ENCODE data around the gene GRHL1. TPM values are rescaled to one million over a fixed set of nuclear protein-coding genes. Genes with fewer than 3 reads are reported as not detected.

The GRHL1 gene
- total and polyA plus RNA-seq, 2 of the 8 experiments (the other 6 are each of a cell fraction or from before 2014, with no cell fraction given) = 1.3 to 3.6 TPM

DNA sequence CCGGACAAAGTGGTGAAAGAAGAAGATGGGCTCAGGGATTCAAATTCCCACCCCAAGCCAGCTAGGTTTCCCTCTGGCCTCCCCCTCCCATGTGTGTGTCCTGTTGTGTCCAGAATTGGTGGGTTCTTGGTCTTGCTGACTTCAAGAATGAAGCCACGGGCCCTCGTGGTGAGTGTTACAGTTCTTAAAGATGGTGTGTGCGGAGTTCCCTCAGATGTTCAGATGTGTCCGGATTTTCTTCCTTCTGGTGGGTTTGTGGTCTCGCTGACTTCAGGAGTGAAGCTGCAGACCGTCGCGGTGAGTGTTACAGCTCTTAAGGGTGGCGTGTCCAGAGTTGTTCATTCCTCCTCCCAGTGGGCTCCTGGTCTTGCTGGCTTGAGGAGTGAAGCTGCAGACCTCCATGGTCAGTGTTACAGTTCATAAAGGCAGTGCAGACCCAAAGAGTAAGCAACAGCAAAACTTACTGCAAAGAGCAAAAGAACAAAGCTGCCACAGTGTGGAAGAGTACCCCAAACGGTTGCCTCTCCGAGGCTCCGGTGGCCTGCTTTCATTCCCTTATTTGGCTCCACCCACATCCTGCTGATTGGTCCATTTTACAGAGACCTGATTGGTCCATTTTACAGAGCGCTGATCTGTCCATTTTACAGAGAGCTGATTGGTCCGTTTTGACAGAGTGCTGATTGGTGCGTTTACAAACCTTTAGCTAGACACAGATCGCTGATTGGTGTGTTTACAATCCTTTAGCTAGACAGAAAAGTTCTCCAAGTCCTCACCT, 54.2 kb downstream of the GRHL1 start:
- no peak overlapping the region for H3K14ac ChIP-seq (ENCODE audit: insufficient read length)
- H3K56ac ChIP-seq (replicated peaks; ENCODE audit: insufficient read length, low read depth, low read length) = no peak overlapping the region
- H2BK12ac ChIP-seq (ENCODE audit: low read depth, low read length) = no peak overlapping the region
- TF ChIP-seq SP4 (IDR thresholded peaks at IDR 0.05; ENCODE audit: low read length) = no peak
- no peak for TF ChIP-seq ASH2L (IDR thresholded peaks at IDR 0.05; ENCODE audit: low read length)
- TF ChIP-seq, protein P1, sequence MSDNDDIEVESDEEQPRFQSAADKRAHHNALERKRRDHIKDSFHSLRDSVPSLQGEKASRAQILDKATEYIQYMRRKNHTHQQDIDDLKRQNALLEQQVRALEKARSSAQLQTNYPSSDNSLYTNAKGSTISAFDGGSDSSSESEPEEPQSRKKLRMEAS (IDR thresholded peaks at IDR 0.05) = no peak
- TF ChIP-seq SIN3A (conservative IDR thresholded peaks at IDR 0.05 in 1 of 2, IDR thresholded peaks at IDR 0.05 in 1 of 2; ENCODE audit: low read depth in 1 of 2, low read length in 2 of 2) = no peak
- TF ChIP-seq CTBP2 (IDR thresholded peaks at IDR 0.05; ENCODE audit: borderline replicate concordance, insufficient read depth, insufficient read length, low read length) = no peak
- no peak for TF ChIP-seq TEAD4 (IDR thresholded peaks at IDR 0.05; ENCODE audit: low read depth, low read length)

More for the DNA sequence above, 54.2 kb downstream of the GRHL1 start:
- no peaks in the 10 kb centered on the region for H3K27me3 ChIP-seq (replicated peaks in 1 of 4; ENCODE audit: control insufficient read depth in 3 of 4, extremely low read depth in 1 of 4, insufficient read depth in 3 of 4, low read length in 3 of 4)
- H2AK5ac ChIP-seq (ENCODE audit: low read depth, low read length) = no peak overlapping the region
- H4K8ac ChIP-seq (ENCODE audit: extremely low read depth, insufficient read depth, low read length) = no peak overlapping the region
- no peaks in the 10 kb centered on the region for H3K36me3 ChIP-seq (ENCODE audit: control insufficient read depth in 2 of 4, insufficient read depth in 4 of 4, low read length in 3 of 4)
- H3K27ac ChIP-seq (ENCODE audit: low read depth, low read length) = no peak overlapping the region
- no peak overlapping the region for H3K4me3 ChIP-seq (ENCODE audit: extremely low read depth in 1 of 4, insufficient read depth in 2 of 4, low read depth in 3 of 4, low read length in 4 of 4)
- ChIA-PET CTCF (ENCODE audit: partially characterized antibody) (interaction anchor here (1.0 to 4.5 kb wide), 8 partner anchors 12 to 191 kb away, joined by 3 to 23 read pairs (median 4); no protein-coding TSS in a partner anchor), POLR2A (ENCODE audit: partially characterized antibody) (interaction anchor here (1.4 kb wide), 1 partner anchor 64 kb away, joined by 3 read pairs; no protein-coding TSS in a partner anchor)
- 0 out of 4 replicates have a peak, but pooled peaks cover 0 to 2% of the 10 kb centered on the region in 2 experiments for H3K9me3 ChIP-seq (ENCODE audit: insufficient read depth in 2 of 2, low read depth in 1 of 2, low read length in 1 of 2)
- H3K23me2 ChIP-seq (ENCODE audit: low read depth, low read length) = no peaks in the 10 kb centered on the region
- no peak overlapping the region for H3K4me2 ChIP-seq (ENCODE audit: insufficient read depth in 1 of 2, low read depth in 2 of 2, low read length in 2 of 2)
- H3K79me2 ChIP-seq (ENCODE audit: control insufficient read depth in 1 of 2, insufficient read depth in 2 of 2, low read length in 2 of 2) = no peaks in the 10 kb centered on the region
- H2BK5ac ChIP-seq (ENCODE audit: low read depth, low read length) = no peak overlapping the region
- H4K91ac ChIP-seq (replicated peaks; ENCODE audit: insufficient read length, low read length) = no peak overlapping the region
- no peak overlapping the region for H3K9ac ChIP-seq (replicated peaks in 1 of 4; ENCODE audit: extremely low read depth in 1 of 4, low read depth in 3 of 4, low read length in 3 of 4)
- no peak for FAIRE-seq
- H2BK15ac ChIP-seq (ENCODE audit: low read length) = no peak overlapping the region
- H3K4ac ChIP-seq (replicated peaks; ENCODE audit: insufficient read length, low read depth, low read length) = no peak overlapping the region
- no peak overlapping the region for H2BK20ac ChIP-seq (ENCODE audit: low read length)
- H3K23ac ChIP-seq (ENCODE audit: insufficient read length) = no peak overlapping the region
- H4K20me1 ChIP-seq (replicated peaks in 1 of 2; ENCODE audit: control insufficient read depth in 1 of 2, insufficient read depth in 2 of 2, low read length in 2 of 2) = no peaks in the 10 kb centered on the region
- DNase-seq (ENCODE audit: low read depth in 1 of 2, low spot score in 2 of 2) = no peak
- H3K4me1 ChIP-seq (replicated peaks in 1 of 4; ENCODE audit: control insufficient read depth in 3 of 4, insufficient read depth in 4 of 4, low read length in 3 of 4) = peaks cover 0 to 4% (median under 1%) of the 10 kb centered on the region in 4 experiments; a peak in 1 of 7 replicates
- H3K79me1 ChIP-seq (ENCODE audit: low read depth, low read length) = no peaks in the 10 kb centered on the region
- H4K5ac ChIP-seq (ENCODE audit: insufficient read length, low read depth, low read length) = no peak overlapping the region
- H2AFZ ChIP-seq (ENCODE audit: low read length) = no peak overlapping the region
- 92% methylated on average over 17 of the region's 17 CpGs; no CpG with 5 or more reads in 1 of the 2 experiments for WGBS, 2 experiments (ENCODE audit: extremely low coverage in 1 of 2, insufficient coverage in 1 of 2, insufficient read length in 1 of 2, insufficient replicate concordance in 2 of 2, low coverage in 1 of 2, low lambda C conversion rate in 2 of 2, missing lambda C conversion rate in 1 of 2)
- H3K18ac ChIP-seq (ENCODE audit: extremely low read depth, low read length) = no peak overlapping the region
- no peak overlapping the region for H2BK120ac ChIP-seq (replicated peaks; ENCODE audit: low read depth, low read length)

Data from H1 (cell line).